GM12878 (cell line): Measurements from ENCODE around the gene PLOD3. TPM values are rescaled to one million over a fixed set of nuclear protein-coding genes. Genes with fewer than 3 reads are reported as not detected.

Source experiments
- BACH1 ChIP-seq: fragments of 450-650 bp; IDR thresholded peaks from 2 replicates; pipeline ENCODE4 v1.6.1; 2017; ENCODE audit warnings: mild to moderate bottlenecking, borderline replicate concordance
- BHLHE40 ChIP-seq, 2 experiments: fragments of 450-650 bp in 1 of 2; IDR thresholded peaks; 2 replicates each; pipeline ENCODE4 v1.6.1; 2011 to 2017; ENCODE audit warnings: low read depth in 2 of 2, borderline replicate concordance in 1 of 2, improper control_type of control experiment in 1 of 2, low read length in 1 of 2, mild to moderate bottlenecking in 1 of 2
- EGR1 ChIP-seq, 2 experiments: IDR thresholded peaks; 1 replicate in 1 of 2; 2 replicates in 1 of 2; pipeline ENCODE4 v1.6.1; 2011 to 2012; ENCODE audit warnings: low read depth in 2 of 2, low read length in 2 of 2, borderline replicate concordance in 1 of 2, mild to moderate bottlenecking in 1 of 2, moderate library complexity in 1 of 2
- ETV6 ChIP-seq, 2 experiments: fragments of 450-650 bp in 1 of 2; IDR thresholded peaks in 1 of 2; conservative IDR thresholded peaks in 1 of 2; 2 replicates each; pipeline ENCODE4 v1.6.1; 2014; ENCODE audit warnings: antibody characterized with exemption in 1 of 2, borderline replicate concordance in 1 of 2, low read depth in 1 of 2, mild to moderate bottlenecking in 1 of 2, moderate library complexity in 1 of 2
- IRF4 ChIP-seq: IDR thresholded peaks from 2 replicates; pipeline ENCODE4 v1.6.1; 2011; ENCODE audit warnings: low read depth, low read length
- PAX8 ChIP-seq: fragments of 450-650 bp; IDR thresholded peaks from 2 replicates; pipeline ENCODE4 v1.6.1; 2017; ENCODE audit warnings: mild to moderate bottlenecking, moderate library complexity
- TCF3 ChIP-seq: IDR thresholded peaks from 2 replicates; pipeline ENCODE4 v1.6.1; 2012; ENCODE audit warnings: low read depth, mild to moderate bottlenecking, low read length, borderline replicate concordance; ENCODE audit not compliant: insufficient read depth
- polyA plus RNA-seq, 11 experiments: library from polyadenylated mRNA; depleted of rRNA in 4 of 11; unstranded in 6 of 11; stranded (reverse) in 5 of 11; fragments of >200 nt; fragmentation: Nextera tagmentation in 4 of 11; fragmentation: Illumina TruSeq in 1 of 11; extraction: Ambion mirVana in 4 of 11; extraction: Trizol in 1 of 11; gene quantifications; 1 replicate in 1 of 11; 2 replicates in 10 of 11; pipeline versions ENCODE4 v1.2.1 to v1.2.3, GENCODE V29; 2011 to 2016; ENCODE audit warnings: inconsistent platforms in 2 of 11, missing spikeins in 2 of 11, low read depth in 1 of 11
- total RNA-seq, 4 experiments: library from RNA; depleted of rRNA in 3 of 4; stranded (reverse); fragments of >200 nt in 3 of 4; fragmentation: Illumina TruSeq in 1 of 4; extraction: Trizol in 1 of 4; gene quantifications; 2 replicates each; pipeline versions ENCODE4 v1.2.1 to v1.2.3, GENCODE V29; 2013 to 2021
- TF ChIP-seq, protein P1 (sequence below): fragments of 450-650 bp; IDR thresholded peaks from 2 replicates; pipeline ENCODE4 v1.6.1; 2016; ENCODE audit warnings: mild to moderate bottlenecking

PLOD3 gene
- total and polyA plus RNA-seq, 10 of the 15 experiments (the other 5 are each of a cell fraction or from before 2014, with no cell fraction given), result 0.53 to 27.8 (median 15.1) TPM

DNA sequence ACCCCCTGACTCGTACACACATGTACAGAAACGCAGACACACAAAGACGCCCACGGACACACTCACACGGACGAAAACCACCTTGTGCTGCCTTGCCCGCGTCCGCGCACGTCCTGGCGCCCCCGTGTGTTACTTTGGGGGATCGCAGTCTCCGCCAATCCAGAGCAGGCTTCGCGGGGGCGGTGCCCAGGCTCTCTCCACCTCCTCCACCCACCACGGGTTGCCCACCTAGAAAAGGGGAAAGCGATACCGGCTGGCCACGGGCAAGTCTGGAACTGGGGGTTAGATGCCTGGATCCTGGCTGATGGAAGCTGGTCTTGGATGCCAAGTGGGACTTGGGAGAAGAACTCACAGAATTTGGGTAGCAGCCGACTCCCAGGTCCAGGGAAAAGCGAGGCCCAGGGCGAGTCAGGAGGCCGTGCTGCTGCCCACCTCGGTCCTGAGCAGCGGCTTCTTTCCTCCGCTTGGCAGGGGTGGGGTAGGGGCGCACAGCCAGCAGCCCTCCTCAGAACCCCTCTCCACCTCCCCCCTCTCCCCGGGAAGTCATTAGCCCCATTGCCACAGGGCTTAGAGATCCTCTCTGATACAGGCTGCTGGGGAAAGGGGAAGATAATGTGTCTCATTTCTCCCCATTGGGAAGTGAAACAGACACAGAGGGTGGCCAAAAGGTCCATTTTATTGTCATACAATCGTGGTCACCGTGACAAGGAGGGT lies 47.4 kb downstream of the PLOD3 start (continued):
- TF ChIP-seq, protein P1, sequence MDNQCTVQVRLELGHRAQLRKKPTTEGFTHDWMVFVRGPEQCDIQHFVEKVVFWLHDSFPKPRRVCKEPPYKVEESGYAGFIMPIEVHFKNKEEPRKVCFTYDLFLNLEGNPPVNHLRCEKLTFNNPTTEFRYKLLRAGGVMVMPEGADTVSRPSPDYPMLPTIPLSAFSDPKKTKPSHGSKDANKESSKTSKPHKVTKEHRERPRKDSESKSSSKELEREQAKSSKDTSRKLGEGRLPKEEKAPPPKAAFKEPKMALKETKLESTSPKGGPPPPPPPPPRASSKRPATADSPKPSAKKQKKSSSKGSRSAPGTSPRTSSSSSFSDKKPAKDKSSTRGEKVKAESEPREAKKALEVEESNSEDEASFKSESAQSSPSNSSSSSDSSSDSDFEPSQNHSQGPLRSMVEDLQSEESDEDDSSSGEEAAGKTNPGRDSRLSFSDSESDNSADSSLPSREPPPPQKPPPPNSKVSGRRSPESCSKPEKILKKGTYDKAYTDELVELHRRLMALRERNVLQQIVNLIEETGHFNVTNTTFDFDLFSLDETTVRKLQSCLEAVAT, result peak; percentile 24; the same call in 1 of the 2 replicates
- no peak for TF ChIP-seq ETV6 (conservative IDR thresholded peaks at IDR 0.05 in 1 of 2, IDR thresholded peaks at IDR 0.05 in 1 of 2; ENCODE audit: borderline replicate concordance in 1 of 2, low read depth in 1 of 2)
- peak; percentile 33 to 61; a peak in 2 of 4 replicates for TF ChIP-seq BHLHE40 (IDR thresholded peaks at IDR 0.05; ENCODE audit: borderline replicate concordance in 1 of 2, low read depth in 2 of 2, low read length in 1 of 2)
- no peak for TF ChIP-seq PAX8
- 0 out of 2 replicates have a peak, but pooled peaks have one; percentile 40 for TF ChIP-seq IRF4
- TF ChIP-seq TCF3, result 0 out of 2 replicates have a peak, but pooled peaks have one; percentile 25
- TF ChIP-seq BACH1, result no peak
- peak in 1 of 2 experiments; percentile 97; a peak in 2 of 3 replicates for TF ChIP-seq EGR1 (IDR thresholded peaks at IDR 0.05; ENCODE audit: borderline replicate concordance in 1 of 2, low read depth in 2 of 2, low read length in 2 of 2)
- TF ChIP-seq, all 136 proteins: peak for 16
